GM18868 (cell line): Measurements from ENCODE around the gene ALOXE3.
"Not testable (repeated sequence)": the region's sequence is repeated elsewhere in the genome, so short reads cannot be mapped to it uniquely, and the experiment has no call there.

Experiments used
- ATAC-seq: cut with Tn5 transposase; IDR thresholded peaks from one replicate; pipeline ENCODE4 v1.9.1; 2021; ENCODE audit warnings: mild to moderate bottlenecking, moderate library complexity; ENCODE audit not compliant: unreplicated experiment

The ALOXE3 gene

GRCh38 chr17:8073627-8074484 lies 44.5 kb downstream of the ALOXE3 start:
- ATAC-seq = peak; percentile 51

- ATAC-seq = no peak
These were observed 45.4 kb downstream of the ALOXE3 start for GRCh38 chr17:8072729-8073461.

- ATAC-seq = no peak
These were observed 46.0 kb downstream of the ALOXE3 start for GRCh38 chr17:8072341-8072728.

GRCh38 chr17:8071496-8071895 lies 46.8 kb downstream of the ALOXE3 start:
- ATAC-seq = no peak

GRCh38 chr17:8069587-8069860 lies 48.8 kb downstream of the ALOXE3 start:
- no peak for ATAC-seq

- no peak for ATAC-seq
These were observed 49.4 kb downstream of the ALOXE3 start for GRCh38 chr17:8068736-8069586.

- no peak for ATAC-seq
These were observed 50.5 kb downstream of the ALOXE3 start for GRCh38 chr17:8067806-8068205.

GRCh38 chr17:8066841-8067775 lies 51.2 kb downstream of the ALOXE3 start:
- no peak for ATAC-seq

GRCh38 chr17:8064561-8065019 lies 53.7 kb downstream of the ALOXE3 start:
- no peak for ATAC-seq

GRCh38 chr17:8063761-8064534 lies 54.4 kb downstream of the ALOXE3 start:
- ATAC-seq = no peak

GRCh38 chr17:8062807-8063483 lies 55.4 kb downstream of the ALOXE3 start:
- no peak for ATAC-seq

- no peak for ATAC-seq
These were observed 55.9 kb downstream of the ALOXE3 start for GRCh38 chr17:8062435-8062806.

- not testable (repeated sequence) for ATAC-seq
These were observed 56.5 kb downstream of the ALOXE3 start for GRCh38 chr17:8061851-8062250.

- ATAC-seq = no peak
These were observed 58.0 kb downstream of the ALOXE3 start for GRCh38 chr17:8060274-8060673.

GRCh38 chr17:8059131-8059530 lies 59.2 kb downstream of the ALOXE3 start:
- ATAC-seq = no peak

GRCh38 chr17:8057691-8058114 lies 60.6 kb downstream of the ALOXE3 start:
- no peak for ATAC-seq

- no peak for ATAC-seq
These were observed 61.2 kb downstream of the ALOXE3 start for GRCh38 chr17:8056976-8057625.

GRCh38 chr17:8056232-8056975 lies 61.9 kb downstream of the ALOXE3 start:
- no peak for ATAC-seq
